Spleen (tissue), 7 donors: ENCODE results near the gene SMYD1.

ENCODE experiments used
- POLR2AphosphoS5 ChIP-seq, 3 donors: sonication (generic); formaldehyde crosslinking; IDR thresholded peaks; one replicate each; pipeline ENCODE4 v1.5.1; 2017; ENCODE audit warnings: antibody characterized with exemption in 3 of 3
- TF ChIP-seq, protein P1 (sequence below), 11 experiments: fragments of 200-600 bp in 7 of 11; fragments of 450-650 bp in 4 of 11; sonication (generic) in 4 of 11; IDR thresholded peaks in 8 of 11; conservative IDR thresholded peaks in 3 of 11; 1 replicate in 7 of 11; 2 replicates in 4 of 11; pipeline versions ENCODE4 v1.4.0 to v1.8.0; 2016 to 2021; ENCODE audit warnings: antibody characterized with exemption in 11 of 11, inconsistent platforms in 4 of 11, mild to moderate bottlenecking in 1 of 11
- donor health status: DM: no; HTN: no; CAD: no; lungs with moderate emphysema.
- donor health status: DM: no; HTN: no; CAD: no.
- donor health status: DM: no; HTN: no; CAD: no.

DNA sequence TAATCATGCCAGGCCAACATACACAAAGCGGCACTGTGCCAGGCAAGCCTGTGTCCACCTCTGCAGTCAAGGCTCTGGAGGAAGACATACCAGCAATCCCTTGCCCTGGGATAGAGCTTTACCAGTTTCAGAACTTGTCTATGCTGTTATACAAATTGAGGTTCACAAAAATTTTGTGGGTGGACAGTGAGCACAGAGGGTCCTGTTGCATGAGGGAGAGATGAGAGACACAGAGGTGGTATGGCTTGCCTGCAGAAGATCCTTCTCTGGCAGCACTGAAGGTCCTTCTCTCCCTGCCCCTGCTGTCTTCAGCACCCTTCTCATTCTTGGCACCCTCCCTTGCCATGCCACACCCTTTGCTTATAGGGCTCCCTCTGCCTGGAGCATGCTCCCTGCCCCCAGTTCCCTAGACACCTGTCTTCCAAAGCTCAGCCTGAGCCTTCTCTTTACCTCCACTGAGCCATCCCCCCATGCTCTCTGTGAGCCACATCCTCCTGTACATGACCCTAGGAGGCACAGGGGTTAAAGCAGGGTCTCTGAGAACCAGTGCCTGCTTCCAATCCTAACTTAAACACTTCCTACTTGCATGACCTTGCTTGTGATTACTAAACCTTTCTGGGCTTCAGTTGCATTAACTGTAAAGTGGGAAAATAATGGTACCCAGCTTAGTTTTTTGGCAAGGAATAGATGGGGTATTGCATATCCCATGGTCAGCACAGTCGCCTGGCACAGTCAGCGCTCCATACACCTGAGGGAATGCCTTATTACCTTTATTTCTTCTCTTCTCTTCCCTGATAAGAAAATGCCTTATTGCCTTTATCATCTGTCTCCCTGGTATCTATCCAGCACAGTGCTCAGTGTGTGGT, 59.4 kb downstream of the SMYD1 start:
- no peak for TF ChIP-seq POLR2AphosphoS5 (IDR thresholded peaks at IDR 0.05)
- TF ChIP-seq, protein P1, sequence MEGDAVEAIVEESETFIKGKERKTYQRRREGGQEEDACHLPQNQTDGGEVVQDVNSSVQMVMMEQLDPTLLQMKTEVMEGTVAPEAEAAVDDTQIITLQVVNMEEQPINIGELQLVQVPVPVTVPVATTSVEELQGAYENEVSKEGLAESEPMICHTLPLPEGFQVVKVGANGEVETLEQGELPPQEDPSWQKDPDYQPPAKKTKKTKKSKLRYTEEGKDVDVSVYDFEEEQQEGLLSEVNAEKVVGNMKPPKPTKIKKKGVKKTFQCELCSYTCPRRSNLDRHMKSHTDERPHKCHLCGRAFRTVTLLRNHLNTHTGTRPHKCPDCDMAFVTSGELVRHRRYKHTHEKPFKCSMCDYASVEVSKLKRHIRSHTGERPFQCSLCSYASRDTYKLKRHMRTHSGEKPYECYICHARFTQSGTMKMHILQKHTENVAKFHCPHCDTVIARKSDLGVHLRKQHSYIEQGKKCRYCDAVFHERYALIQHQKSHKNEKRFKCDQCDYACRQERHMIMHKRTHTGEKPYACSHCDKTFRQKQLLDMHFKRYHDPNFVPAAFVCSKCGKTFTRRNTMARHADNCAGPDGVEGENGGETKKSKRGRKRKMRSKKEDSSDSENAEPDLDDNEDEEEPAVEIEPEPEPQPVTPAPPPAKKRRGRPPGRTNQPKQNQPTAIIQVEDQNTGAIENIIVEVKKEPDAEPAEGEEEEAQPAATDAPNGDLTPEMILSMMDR (IDR thresholded peaks at IDR 0.05 in 8 of 11, conservative IDR thresholded peaks at IDR 0.05 in 3 of 11): no peak
